H1 (cell line): ENCODE measurements around the gene SCAPER. TPM values are rescaled to one million over a fixed set of nuclear protein-coding genes. Genes with fewer than 3 reads are reported as not detected.

Experiments
- CTCF ChIA-PET: fragments of 300-600 bp; sonication (Branson Sonifier 250); formaldehyde crosslinking; loops from one replicate; lab custom pipeline; 2021; ENCODE audit not compliant: partially characterized antibody; lab: Charles Lee
- POLR2A ChIA-PET: fragments of 300-600 bp; sonication (Branson Sonifier 250); formaldehyde crosslinking; loops from one replicate; lab custom pipeline; 2021; ENCODE audit warnings: inconsistent platforms; ENCODE audit not compliant: partially characterized antibody; lab: Charles Lee
- DNase-seq, 2 experiments: peaks; one replicate each; pipeline versions ENCODE4 v3.0.0 to v3.0.0-alpha.2; 2010 to 2022; ENCODE audit warnings: low spot score in 2 of 2, low read depth in 1 of 2, mixed read lengths in 1 of 2
- FAIRE-seq: peaks from 2 replicates; lab custom pipeline; 2011; peaks lifted over from hg19 to GRCh38; lab: Jason Lieb, UNC
- H2AFZ ChIP-seq: 2 replicates; pipeline ENCODE4 v1.8.1; 2012; ENCODE audit warnings: low read length, inconsistent platforms
- H2AK5ac ChIP-seq: 2 replicates; pipeline ENCODE4 v1.6.1; 2013; ENCODE audit warnings: low read depth, low read length
- H2BK120ac ChIP-seq: replicated peaks from 2 replicates; pipeline ENCODE3; 2013; ENCODE audit warnings: low read depth, low read length, inconsistent platforms
- H2BK12ac ChIP-seq: 2 replicates; pipeline ENCODE4 v1.6.1; 2013; ENCODE audit warnings: low read depth, low read length
- H2BK15ac ChIP-seq: 2 replicates; pipeline ENCODE4 v1.6.1; 2013; ENCODE audit warnings: low read length
- H2BK20ac ChIP-seq: 2 replicates; pipeline ENCODE4 v1.6.1; 2013; ENCODE audit warnings: low read length
- H2BK5ac ChIP-seq: 2 replicates; pipeline ENCODE4 v1.6.1; 2013; ENCODE audit warnings: low read depth, low read length
- H3K14ac ChIP-seq: 2 replicates; pipeline ENCODE4 v1.6.1; 2013; ENCODE audit warnings: inconsistent platforms; ENCODE audit not compliant: insufficient read length
- H3K18ac ChIP-seq: 2 replicates; pipeline ENCODE4 v1.6.1; 2013; ENCODE audit warnings: low read length; ENCODE audit errors: extremely low read depth
- H3K23ac ChIP-seq: 2 replicates; pipeline ENCODE4 v1.6.1; 2013; ENCODE audit warnings: inconsistent platforms; ENCODE audit not compliant: insufficient read length
- H3K23me2 ChIP-seq: 2 replicates; pipeline ENCODE4 v1.6.1; 2013; ENCODE audit warnings: low read depth, low read length
- H3K27ac ChIP-seq: 2 replicates; pipeline ENCODE4 v1.6.1; 2011; ENCODE audit warnings: low read depth, low read length, inconsistent platforms
- H3K27me3 ChIP-seq, 4 experiments: replicated peaks in 1 of 4; 1 replicate in 1 of 4; 2 replicates in 3 of 4; pipeline versions ENCODE4 v1.6.1 to v1.8.1; 2011 to 2013; ENCODE audit warnings: low read length in 3 of 4, mild to moderate bottlenecking in 3 of 4, inconsistent platforms in 2 of 4, mixed read lengths in 2 of 4, moderate library complexity in 1 of 4; ENCODE audit not compliant: control insufficient read depth in 3 of 4, insufficient read depth in 3 of 4; ENCODE audit errors: extremely low read depth in 1 of 4
- H3K36me3 ChIP-seq, 4 experiments: 2 replicates each; pipeline versions ENCODE4 v1.6.1 to v1.8.1; 2011 to 2013; ENCODE audit warnings: mild to moderate bottlenecking in 4 of 4, low read length in 3 of 4, moderate library complexity in 2 of 4, control low read depth in 1 of 4, inconsistent platforms in 1 of 4; ENCODE audit not compliant: insufficient read depth in 4 of 4, control insufficient read depth in 2 of 4
- H3K4ac ChIP-seq: replicated peaks from 2 replicates; pipeline ENCODE3; 2013; ENCODE audit warnings: low read length, low read depth, mixed read lengths, inconsistent platforms; ENCODE audit not compliant: insufficient read length
- H3K4me1 ChIP-seq, 4 experiments: replicated peaks in 1 of 4; 1 replicate in 1 of 4; 2 replicates in 3 of 4; pipeline versions ENCODE4 v1.6.1 to v1.8.1; 2011 to 2013; ENCODE audit warnings: low read length in 3 of 4, inconsistent platforms in 2 of 4, mixed read lengths in 1 of 4; ENCODE audit not compliant: insufficient read depth in 4 of 4, control insufficient read depth in 3 of 4
- H3K4me2 ChIP-seq, 2 experiments: 2 replicates each; pipeline versions ENCODE4 v1.6.1 to v1.8.1; 2011 to 2013; ENCODE audit warnings: low read depth in 2 of 2, low read length in 2 of 2, control low read depth in 1 of 2, inconsistent platforms in 1 of 2, mild to moderate bottlenecking in 1 of 2; ENCODE audit not compliant: insufficient read depth in 1 of 2
- H3K4me3 ChIP-seq, 4 experiments: fragments of 200-600, 300-600 bp in 1 of 4; sonication (generic), shearing (Covaris generic), sonication (Bioruptor Twin) in 1 of 4; 2 replicates each; pipeline versions ENCODE4 v1.5.1 to v1.8.1; 2011 to 2016; ENCODE audit warnings: low read length in 4 of 4, low read depth in 3 of 4, control low read depth in 2 of 4, inconsistent platforms in 2 of 4, mild to moderate bottlenecking in 2 of 4, mixed read lengths in 1 of 4, moderate library complexity in 1 of 4; ENCODE audit not compliant: insufficient read depth in 2 of 4; ENCODE audit errors: extremely low read depth in 1 of 4
- H3K56ac ChIP-seq: replicated peaks from 2 replicates; pipeline ENCODE3; 2013; ENCODE audit warnings: low read depth, mild to moderate bottlenecking, mixed read lengths, low read length, inconsistent platforms; ENCODE audit not compliant: insufficient read length
- H3K79me1 ChIP-seq: 2 replicates; pipeline ENCODE4 v1.6.1; 2013; ENCODE audit warnings: low read depth, low read length, control low read depth
- H3K79me2 ChIP-seq, 2 experiments: 2 replicates each; pipeline versions ENCODE4 v1.6.1 to v1.8.1; 2012 to 2013; ENCODE audit warnings: low read length in 2 of 2, mild to moderate bottlenecking in 2 of 2, inconsistent platforms in 1 of 2; ENCODE audit not compliant: insufficient read depth in 2 of 2, control insufficient read depth in 1 of 2
- H3K9ac ChIP-seq, 4 experiments: replicated peaks in 1 of 4; 1 replicate in 1 of 4; 2 replicates in 3 of 4; pipeline versions ENCODE4 v1.6.1 to v1.8.1; 2011 to 2013; ENCODE audit warnings: low read depth in 3 of 4, low read length in 3 of 4, control low read depth in 2 of 4, mild to moderate bottlenecking in 2 of 4, moderate library complexity in 2 of 4, inconsistent platforms in 1 of 4; ENCODE audit errors: extremely low read depth in 1 of 4
- H3K9me3 ChIP-seq, 2 experiments: 2 replicates each; pipeline versions ENCODE4 v1.6.1 to v1.8.1; 2012 to 2013; ENCODE audit warnings: mild to moderate bottlenecking in 2 of 2, moderate library complexity in 2 of 2, control low read depth in 1 of 2, inconsistent platforms in 1 of 2, low read depth in 1 of 2, low read length in 1 of 2, mixed read lengths in 1 of 2; ENCODE audit not compliant: insufficient read depth in 2 of 2
- H4K20me1 ChIP-seq, 2 experiments: replicated peaks in 1 of 2; 2 replicates each; pipeline versions ENCODE3 to v1.8.1; 2011 to 2013; ENCODE audit warnings: inconsistent platforms in 2 of 2, low read length in 2 of 2, mild to moderate bottlenecking in 1 of 2; ENCODE audit not compliant: insufficient read depth in 2 of 2, control insufficient read depth in 1 of 2
- H4K5ac ChIP-seq: 2 replicates; pipeline ENCODE4 v1.6.1; 2013; ENCODE audit warnings: low read length, low read depth, mixed read lengths, inconsistent platforms; ENCODE audit not compliant: insufficient read length
- H4K8ac ChIP-seq: 2 replicates; pipeline ENCODE4 v1.8.0; 2013; ENCODE audit warnings: mild to moderate bottlenecking, moderate library complexity, low read length, inconsistent platforms; ENCODE audit not compliant: insufficient read depth; ENCODE audit errors: extremely low read depth
- H4K91ac ChIP-seq: replicated peaks from 2 replicates; pipeline ENCODE3; 2013; ENCODE audit warnings: low read length, mixed read lengths, inconsistent platforms; ENCODE audit not compliant: insufficient read length
- EGR1 ChIP-seq: IDR thresholded peaks from 2 replicates; pipeline ENCODE4 v1.6.1; 2011; ENCODE audit warnings: low read depth, low read length, borderline replicate concordance
- JUND ChIP-seq: IDR thresholded peaks from 2 replicates; pipeline ENCODE4 v1.6.1; 2011; ENCODE audit warnings: mild to moderate bottlenecking, improper control_type of control experiment, low read length
- RXRA ChIP-seq: IDR thresholded peaks from 2 replicates; pipeline ENCODE4 v1.6.1; 2011; ENCODE audit warnings: low read depth, mild to moderate bottlenecking, low read length, moderate library complexity; ENCODE audit not compliant: insufficient read depth
- polyA plus RNA-seq, 7 experiments: library from polyadenylated mRNA; depleted of rRNA in 3 of 7; stranded (reverse) in 5 of 7; unstranded in 2 of 7; fragments of >200 nt in 5 of 7; fragments of 200-250 nt in 2 of 7; gene quantifications; 1 replicate in 5 of 7; 2 replicates in 1 of 7; 4 replicates in 1 of 7; pipeline versions ENCODE4 v1.2.1 to v1.2.3, GENCODE V29; 2011 to 2013; ENCODE audit warnings: missing spikeins in 2 of 7, mixed read lengths in 2 of 7
- total RNA-seq: library from RNA; stranded (reverse); fragmentation: NEBNext Ultra II Directional; extraction: Animal tissue kit (Norgen Biotek cat#: 25700); gene quantifications from 2 replicates; pipeline ENCODE4 v1.2.1, GENCODE V29; 2021

SCAPER gene
- total and polyA plus RNA-seq, 2 of the 8 experiments (the other 6 are each of a cell fraction or from before 2014, with no cell fraction given), result 1.6 to 6.8 TPM

DNA sequence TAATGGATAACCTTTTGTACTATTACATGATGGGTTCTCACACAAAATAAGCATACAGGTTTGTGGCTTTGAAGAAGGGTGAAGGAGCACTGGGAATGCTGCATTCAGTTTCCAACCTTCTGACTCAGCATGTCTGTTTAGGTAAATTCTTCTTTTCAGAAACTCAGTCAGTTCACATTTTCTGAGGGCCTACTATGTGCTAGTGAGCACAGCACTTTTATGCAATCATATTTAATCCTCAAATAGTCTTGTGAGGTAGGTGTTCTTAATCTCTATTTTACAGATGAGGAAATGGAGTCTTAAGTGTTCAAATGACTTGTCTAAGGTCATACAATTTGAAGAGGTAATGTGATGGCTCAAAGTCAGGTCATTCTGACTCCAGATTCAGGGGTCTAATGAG, 527.4 kb downstream of the SCAPER start:
- no peak overlapping the region for H2BK15ac ChIP-seq
- H4K5ac ChIP-seq, result no peak overlapping the region
- no peak overlapping the region for H2BK5ac ChIP-seq
- no peaks in the 10 kb centered on the region for H3K36me3 ChIP-seq
- no peaks in the 10 kb centered on the region for H3K4me1 ChIP-seq
- H3K9me3 ChIP-seq, result no peaks in the 10 kb centered on the region; a peak in 1 of 4 replicates
- H3K14ac ChIP-seq, result no peak overlapping the region
- ChIA-PET POLR2A (no interaction called here), CTCF (no interaction called here)
- no peak overlapping the region for H3K27ac ChIP-seq
- no peak overlapping the region for H3K4me3 ChIP-seq
- H2BK120ac ChIP-seq, result no peak overlapping the region
- H3K23ac ChIP-seq, result no peak overlapping the region
- H2BK20ac ChIP-seq, result no peak overlapping the region
- H3K27me3 ChIP-seq, result no peaks in the 10 kb centered on the region
- H2AK5ac ChIP-seq, result no peak overlapping the region
- FAIRE-seq (no peak), DNase-seq (no peak)
- no peak overlapping the region for H4K91ac ChIP-seq
- no peaks in the 10 kb centered on the region for H3K23me2 ChIP-seq
- no peak overlapping the region for H3K4ac ChIP-seq
- no peak overlapping the region for H3K9ac ChIP-seq
- H3K79me2 ChIP-seq, result no peaks in the 10 kb centered on the region
- TF ChIP-seq JUND, result no peak
- TF ChIP-seq EGR1, result no peak
- no peak for TF ChIP-seq RXRA
- H2BK12ac ChIP-seq, result no peak overlapping the region
- no peaks in the 10 kb centered on the region for H3K79me1 ChIP-seq
- H4K8ac ChIP-seq, result no peak overlapping the region
- no peak overlapping the region for H2AFZ ChIP-seq
- H4K20me1 ChIP-seq, result no peaks in the 10 kb centered on the region
- no peak overlapping the region for H3K18ac ChIP-seq
- no peak overlapping the region for H3K4me2 ChIP-seq
- H3K56ac ChIP-seq, result no peak overlapping the region
